Effector CD4-positive, alpha-beta T cell (primary cell): Measurements from ENCODE around the gene AATF.

Experiments used
- DNase-seq: peaks from one replicate; pipeline ENCODE4 v3.0.0-alpha.2; 2020

Gene AATF

DNA sequence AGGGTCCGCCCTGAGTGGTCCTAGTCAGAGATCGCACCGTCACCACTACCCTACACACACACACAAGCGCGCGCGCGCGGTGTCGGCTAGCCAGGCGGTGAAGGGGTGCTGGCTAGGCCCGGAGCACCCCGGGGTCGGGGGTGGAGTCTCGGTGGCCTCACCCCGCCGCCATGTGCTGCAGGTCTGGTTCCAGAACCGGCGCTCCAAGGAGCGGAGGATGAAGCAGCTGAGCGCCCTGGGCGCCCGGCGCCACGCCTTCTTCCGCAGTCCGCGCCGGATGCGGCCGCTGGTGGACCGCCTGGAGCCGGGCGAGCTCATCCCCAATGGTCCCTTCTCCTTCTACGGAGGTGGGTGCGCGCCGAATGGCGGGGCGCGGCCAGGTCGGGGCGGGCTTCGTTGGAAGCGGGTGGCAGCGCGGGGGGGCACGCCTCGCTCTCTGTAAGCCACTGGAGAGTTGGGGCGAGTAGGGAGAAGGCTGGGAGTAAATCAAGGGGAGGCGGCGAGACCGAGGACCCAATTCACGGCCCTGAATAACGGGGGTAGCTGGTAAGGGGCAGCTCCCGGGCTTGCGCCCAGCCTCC is 6.6 kb upstream of the AATF start:
- no peak for DNase-seq

DNA sequence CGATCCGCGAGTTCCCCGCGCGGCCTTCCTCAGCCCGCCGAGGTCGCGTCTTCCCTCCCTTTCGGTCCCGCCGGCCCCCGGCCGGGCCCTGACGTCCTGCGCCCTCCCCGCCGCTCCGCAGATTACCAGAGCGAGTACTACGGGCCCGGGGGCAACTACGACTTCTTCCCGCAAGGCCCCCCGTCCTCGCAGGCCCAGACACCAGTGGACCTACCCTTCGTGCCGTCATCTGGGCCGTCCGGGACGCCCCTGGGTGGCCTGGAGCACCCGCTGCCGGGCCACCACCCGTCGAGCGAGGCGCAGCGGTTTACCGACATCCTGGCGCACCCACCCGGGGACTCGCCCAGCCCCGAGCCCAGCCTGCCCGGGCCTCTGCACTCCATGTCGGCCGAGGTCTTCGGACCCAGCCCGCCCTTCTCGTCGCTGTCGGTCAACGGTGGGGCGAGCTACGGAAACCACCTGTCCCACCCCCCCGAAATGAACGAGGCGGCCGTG is 6.1 kb upstream of the AATF start:
- no peak for DNase-seq

GRCh38 chr17:36943250-36944191 is 5.2 kb upstream of the AATF start:
- DNase-seq, result no peak

DNA sequence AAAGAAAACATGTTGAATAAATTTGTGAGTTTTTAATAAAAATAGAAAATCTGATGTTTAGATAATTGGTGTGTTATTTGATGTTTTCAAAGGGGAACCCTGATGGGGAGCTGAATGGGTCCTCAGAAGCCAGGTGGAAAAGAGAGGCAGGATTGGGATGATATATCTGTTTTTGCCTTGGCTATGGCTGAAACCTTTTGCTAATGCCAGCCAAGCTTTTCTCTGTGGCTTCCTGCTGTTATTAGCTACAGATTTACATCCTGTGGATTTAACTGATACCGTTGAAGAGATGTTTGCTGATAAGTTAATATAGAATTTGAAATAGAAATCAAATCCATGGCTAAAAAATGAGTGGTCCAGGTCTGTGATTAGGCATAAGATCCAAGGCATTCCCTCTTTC is 4.2 kb upstream of the AATF start:
- DNase-seq, result no peak

DNA sequence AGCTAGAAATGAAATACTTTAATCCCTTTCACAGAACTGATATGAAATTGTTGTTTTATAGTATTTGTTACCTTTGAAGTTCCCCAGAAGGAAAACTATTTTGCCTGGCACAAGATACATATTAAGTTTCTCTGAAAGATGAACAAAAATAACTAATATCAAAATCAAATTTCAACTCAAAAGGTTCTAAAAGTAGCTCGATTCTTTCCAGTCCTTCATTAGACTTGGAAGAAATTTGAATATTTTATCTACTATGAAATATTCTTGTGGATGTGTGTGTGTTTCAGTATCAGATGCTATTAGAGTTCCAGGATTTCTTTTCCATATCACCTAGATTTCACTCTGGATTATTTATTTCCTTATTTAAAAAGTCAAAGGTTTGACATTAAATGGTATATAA is 3.6 kb upstream of the AATF start:
- no peak for DNase-seq

GRCh38 chr17:36945959-36946725 is 2.6 kb upstream of the AATF start:
- DNase-seq, result no peak

DNA sequence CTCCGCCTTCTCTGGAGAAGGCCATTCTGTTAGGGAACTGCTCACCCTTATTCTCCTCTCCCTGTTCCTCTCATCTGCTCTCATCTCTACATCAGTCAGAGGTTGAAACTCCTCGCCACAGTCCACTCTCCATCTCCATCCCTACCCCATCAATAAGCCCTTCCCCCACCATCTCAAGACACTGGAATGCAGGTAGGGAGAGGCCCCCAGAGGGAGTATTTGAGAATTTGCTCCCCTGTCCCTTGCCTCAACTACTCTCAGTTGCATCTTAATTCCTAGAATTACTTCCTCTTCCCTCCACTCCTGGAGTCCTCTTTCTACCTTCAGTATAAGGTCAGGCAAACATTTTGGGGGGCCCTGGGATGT is 2.0 kb upstream of the AATF start:
- DNase-seq, result no peak

- DNase-seq, result no peak
Measured at GRCh38 chr17:36947922-36948716, 635 bp upstream of the AATF start.

GRCh38 chr17:36949461-36949927 is 740 bp downstream of the AATF start:
- no peak for DNase-seq

GRCh38 chr17:36950027-36950426 is 1.3 kb downstream of the AATF start:
- no peak for DNase-seq

GRCh38 chr17:36951084-36951789 is 2.5 kb downstream of the AATF start:
- no peak for DNase-seq

DNA sequence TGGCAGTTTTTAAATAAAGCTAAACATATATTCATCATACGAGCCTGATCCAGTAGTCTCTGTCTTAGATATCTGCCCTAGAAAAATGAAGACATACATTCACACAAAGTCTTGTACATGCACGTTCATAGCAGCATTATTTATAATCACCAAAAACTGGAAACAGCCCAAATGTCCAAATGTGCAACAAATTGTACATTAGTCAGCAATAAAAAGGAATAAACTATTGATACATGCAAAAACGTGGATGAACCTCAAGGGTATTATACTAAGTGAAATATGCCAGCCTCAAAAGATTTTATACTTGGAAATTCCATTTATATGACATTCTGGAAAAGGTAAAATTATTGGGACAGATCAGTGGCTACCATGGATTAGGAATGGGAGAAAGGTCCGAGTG is 22.8 kb downstream of the AATF start:
- DNase-seq, result no peak

DNA sequence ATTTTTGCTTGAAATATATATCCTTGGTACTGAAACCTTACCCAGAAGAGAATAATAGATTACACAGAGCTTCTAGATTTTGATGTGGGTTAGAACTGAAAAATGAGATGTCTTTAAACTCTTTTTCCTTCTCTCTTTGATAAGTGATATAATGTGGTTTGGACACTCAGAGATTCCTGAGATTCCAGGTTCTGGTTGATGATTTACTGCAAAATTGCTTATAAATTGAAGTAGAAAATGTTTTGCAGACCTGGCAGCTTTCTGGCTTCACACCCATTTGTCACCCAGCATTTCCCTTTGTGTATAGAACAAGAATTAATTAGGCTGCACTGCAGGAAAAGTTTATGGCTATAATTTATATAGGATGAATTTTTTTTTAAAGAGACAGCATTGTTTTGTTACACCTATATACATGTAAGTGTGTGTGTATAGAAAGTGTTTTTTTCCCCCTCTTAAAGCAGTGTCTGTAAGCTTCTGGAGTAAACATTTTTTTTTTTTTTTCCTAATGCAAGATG is 23.5 kb downstream of the AATF start:
- no peak for DNase-seq

- DNase-seq, result no peak
Measured at GRCh38 chr17:36972905-36973304, 24.2 kb downstream of the AATF start.

GRCh38 chr17:36975922-36976515 is 27.3 kb downstream of the AATF start:
- DNase-seq, result no peak

GRCh38 chr17:36977066-36977465 is 28.3 kb downstream of the AATF start:
- DNase-seq, result no peak

GRCh38 chr17:36977568-36977967 is 28.8 kb downstream of the AATF start:
- DNase-seq, result no peak

DNA sequence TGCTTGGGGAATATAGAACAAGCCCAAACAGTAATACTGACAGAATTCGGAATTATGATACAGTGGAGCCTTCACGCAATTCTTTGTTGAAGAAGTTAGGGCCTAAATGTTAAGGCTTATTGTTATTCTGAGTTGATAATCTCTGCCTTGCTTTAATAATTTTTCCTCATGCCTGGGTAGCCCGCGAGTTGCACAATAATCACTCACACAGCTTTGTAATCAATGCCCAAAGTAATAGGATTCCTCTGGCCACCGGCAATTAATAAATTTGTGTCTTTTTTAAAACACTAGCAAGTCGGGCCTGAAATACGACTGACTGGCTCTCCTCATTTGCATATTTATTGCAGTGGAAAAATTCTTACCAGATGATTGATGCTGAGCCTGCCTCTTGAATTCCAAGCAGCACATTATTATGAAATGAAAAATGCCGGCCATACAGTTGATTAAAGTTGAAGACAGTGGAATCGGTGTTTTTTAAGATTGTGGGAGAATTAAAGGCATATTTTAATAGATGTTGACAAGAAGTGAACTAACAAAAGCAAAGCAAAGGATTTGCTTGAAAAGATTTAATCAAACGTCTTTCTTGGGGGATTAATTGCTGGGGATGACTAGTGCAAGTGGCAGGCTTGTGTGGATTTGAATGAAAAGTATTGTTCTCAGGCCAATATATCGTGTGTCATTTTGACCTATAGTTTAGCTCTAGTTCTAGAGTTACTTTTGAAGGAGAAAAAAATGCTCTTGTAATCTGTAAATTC is 30.2 kb downstream of the AATF start:
- DNase-seq, result no peak

- no peak for DNase-seq
Measured at GRCh38 chr17:36979565-36979941, 30.8 kb downstream of the AATF start.

- DNase-seq, result no peak
Measured at GRCh38 chr17:36980280-36980761, 31.6 kb downstream of the AATF start.
